Superior temporal gyrus (tissue), 1 donor: ENCODE measurements around the gene GSK3B.

Source experiments
- DNase-seq: peaks from one replicate; pipeline ENCODE4 v3.0.0-alpha.2; 2016; ENCODE audit errors: extremely low spot score

The GSK3B gene

GRCh38 chr3:120093911-120094775 lies at the start of gene GSK3B:
Gene GSK3B, minus strand, starts transcription at chr3:120094447. Its CDS starts 1,013 bp downstream, at chr3:120093434.
- no peak for DNase-seq

GRCh38 chr3:120143676-120144075 lies 49.4 kb upstream of the GSK3B start:
- no peak for DNase-seq

- no peak for DNase-seq
Observed at GRCh38 chr3:120142236-120142635, 48.0 kb upstream of the GSK3B start.

GRCh38 chr3:120140098-120140742 lies 46.0 kb upstream of the GSK3B start:
- DNase-seq, result no peak

DNA sequence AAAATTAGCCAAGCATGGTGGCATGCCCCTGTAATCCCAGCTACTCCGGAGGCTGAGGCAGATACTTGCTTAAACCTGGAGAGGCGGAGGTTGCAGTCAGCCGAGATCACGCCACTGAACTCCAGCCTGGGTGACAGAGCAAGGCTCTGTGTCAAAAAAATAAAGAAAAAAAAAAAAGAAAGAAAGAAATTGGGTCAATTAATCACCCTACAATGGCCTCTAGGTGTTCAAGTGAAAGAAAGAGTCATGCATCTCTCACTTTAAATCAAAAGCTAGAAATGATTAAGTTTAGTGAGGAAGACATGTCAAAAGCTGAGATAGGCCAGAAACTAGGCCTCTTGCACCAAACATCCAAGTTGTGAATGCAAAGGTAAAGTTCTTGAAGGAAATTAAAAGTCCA lies 44.9 kb upstream of the GSK3B start:
- DNase-seq, result no peak

- no peak for DNase-seq
Observed at GRCh38 chr3:120137548-120137947, 43.3 kb upstream of the GSK3B start.

- DNase-seq, result no peak
Observed at GRCh38 chr3:120130656-120131055, 36.4 kb upstream of the GSK3B start.

DNA sequence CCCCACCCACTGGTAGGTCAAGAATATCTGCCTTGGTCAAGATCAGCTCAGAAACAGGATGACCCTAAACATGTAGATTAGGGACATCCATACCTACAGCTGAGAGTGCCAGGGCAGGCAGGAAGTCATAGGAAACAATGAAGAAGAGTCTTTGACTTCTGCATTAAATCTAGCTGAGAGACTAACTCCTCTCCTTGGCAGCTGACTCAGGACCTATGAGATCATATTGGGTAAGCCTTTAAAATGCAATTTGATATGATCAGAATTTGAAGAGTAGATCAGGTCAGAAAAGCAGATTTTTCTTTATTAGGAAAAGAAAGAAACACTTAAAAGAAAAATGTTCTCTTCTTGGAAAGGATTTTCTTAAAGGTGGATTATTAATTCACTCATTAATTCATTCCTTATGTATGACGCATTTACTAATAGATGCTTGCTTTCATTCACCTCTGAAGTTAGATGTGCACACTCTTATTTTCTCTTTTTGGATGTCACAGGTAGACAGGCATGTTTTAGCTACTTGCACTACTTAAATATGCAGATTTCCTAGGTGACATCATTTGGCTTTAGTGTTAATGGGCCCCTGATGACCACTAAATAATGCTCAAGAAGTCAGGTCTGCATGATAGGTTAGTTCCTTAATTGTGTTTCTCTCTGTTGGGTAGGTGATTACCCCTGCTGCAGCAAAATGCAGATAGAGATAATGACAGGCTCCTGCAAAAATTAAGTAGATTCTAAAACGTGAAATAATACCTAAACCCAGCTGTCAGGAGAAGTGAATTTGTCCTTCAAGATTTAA lies 35.7 kb upstream of the GSK3B start:
- no peak for DNase-seq

DNA sequence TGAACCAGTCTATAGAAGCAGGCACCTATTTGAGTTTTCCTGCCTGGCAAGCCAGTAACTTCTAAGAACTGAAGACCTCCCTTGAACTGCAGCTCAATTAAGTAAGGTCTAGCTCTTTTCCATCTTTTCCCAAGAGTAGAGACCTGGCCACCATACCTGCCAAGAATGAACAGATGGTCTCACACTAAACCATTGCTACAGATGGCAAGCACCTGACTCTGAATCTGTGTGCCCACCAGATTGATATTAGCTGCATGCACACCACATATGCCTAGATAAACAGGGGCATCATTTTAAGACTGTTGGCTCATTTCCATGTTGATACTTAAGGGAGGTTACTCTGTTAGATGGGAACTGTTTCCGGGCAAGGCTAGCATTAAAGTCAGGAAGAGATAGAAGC lies 34.8 kb upstream of the GSK3B start:
- DNase-seq, result no peak

DNA sequence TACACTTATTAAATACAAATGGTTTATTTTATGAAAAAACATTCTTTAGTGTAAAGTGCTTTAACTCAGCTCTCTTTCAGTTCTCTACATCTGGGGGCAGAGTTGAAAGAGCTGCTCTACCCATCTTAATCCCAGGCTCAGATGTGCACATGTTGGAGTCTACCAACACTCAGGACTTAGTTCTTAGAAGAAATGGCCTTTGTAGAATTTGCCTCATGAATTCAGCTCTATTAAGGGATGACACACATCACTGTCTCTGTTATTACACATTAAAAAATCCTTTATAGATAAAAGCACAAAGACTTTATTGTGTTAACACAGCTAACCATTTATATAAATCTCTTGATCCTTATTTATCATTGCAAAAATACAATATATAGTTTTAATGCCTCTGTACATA lies 31.7 kb upstream of the GSK3B start:
- no peak for DNase-seq

GRCh38 chr3:120119846-120120510 lies 25.7 kb upstream of the GSK3B start:
- no peak for DNase-seq

GRCh38 chr3:120114981-120115380 lies 20.7 kb upstream of the GSK3B start:
- no peak for DNase-seq

GRCh38 chr3:120114376-120114775 lies 20.1 kb upstream of the GSK3B start:
- DNase-seq, result no peak

DNA sequence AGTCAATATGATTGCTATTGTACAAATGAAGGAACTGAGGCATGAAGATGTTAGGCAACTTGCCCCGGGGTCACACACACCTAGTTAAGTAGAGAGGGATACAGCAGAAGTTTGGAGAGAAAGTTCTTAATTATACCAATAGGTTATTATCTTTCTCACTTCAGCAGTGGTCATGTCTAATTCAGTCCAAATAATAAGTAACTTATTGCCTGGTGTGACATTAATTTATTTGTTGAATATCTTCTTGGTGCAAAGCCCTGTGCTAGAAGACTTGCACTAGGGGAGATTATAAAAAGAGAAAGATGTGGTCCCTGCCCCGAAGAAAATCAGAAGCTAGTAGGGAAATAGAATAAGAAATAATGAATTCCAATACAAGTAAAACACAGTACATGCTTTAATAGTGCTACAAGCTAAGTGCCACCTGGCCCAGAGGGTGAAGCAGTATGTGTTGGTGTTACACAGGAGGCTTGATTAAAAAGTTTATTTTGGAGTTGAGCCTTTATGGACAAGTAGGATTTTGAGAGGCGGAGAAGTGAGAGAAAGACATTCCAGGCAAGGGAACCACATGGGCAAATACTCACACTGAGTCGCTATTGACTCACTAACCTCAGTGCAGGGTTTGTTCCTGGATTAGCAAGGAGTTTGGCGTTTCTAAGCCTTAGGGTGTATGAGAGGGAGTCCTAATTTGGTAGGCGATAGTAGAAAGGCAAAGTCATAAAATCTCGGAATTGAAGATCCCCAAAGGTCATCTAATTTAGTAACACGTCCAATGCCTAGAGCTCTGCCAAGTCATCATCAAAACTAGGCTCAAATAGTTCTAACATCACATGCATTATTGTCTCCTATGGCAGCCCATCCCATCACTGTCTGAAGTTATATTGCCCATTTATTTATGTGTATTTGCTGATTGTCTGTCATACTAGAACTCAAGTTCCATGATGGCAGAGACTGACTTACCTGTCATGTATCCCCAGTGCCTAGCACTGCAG lies 19.2 kb upstream of the GSK3B start:
- no peak for DNase-seq

- no peak for DNase-seq
Observed at GRCh38 chr3:120111898-120112297, 17.7 kb upstream of the GSK3B start.

DNA sequence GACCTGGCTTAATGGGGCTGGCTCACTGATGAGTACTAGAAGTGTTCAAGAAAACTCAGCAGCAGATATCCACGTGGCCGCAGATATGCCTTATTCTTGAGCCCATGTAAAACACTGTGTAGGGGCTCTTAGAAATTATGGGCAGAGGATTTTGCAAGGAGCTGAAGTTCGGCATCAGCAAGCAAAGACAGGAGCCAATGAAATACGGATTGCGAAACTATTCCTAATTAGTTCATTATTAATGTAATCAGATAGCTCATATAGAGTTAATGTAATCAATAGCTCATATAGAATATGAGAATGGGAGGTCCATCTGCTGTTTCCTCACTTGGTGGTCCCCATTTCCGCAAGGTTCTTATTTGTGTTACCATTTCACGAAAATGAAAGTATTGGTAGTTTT lies 9.0 kb upstream of the GSK3B start:
- DNase-seq, result no peak

DNA sequence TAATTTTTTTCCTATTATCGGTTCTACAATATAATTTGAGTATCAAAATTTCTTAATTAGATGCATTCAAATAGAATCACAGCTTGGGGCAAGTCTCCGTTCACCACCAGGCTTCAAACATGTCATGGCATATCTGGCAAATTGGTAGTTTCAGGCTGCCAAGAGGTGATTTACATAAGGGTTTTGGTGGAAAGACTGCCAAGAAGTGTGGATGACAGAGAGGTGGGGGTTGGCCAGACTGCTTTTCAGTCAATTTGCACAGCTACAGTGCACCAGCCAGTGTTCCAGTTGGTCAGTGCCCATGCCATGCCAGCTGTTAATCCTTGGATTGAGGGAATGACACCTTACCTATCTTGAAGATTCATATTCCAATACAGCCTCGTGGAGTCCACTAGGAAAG lies 8.4 kb upstream of the GSK3B start:
- DNase-seq, result no peak

DNA sequence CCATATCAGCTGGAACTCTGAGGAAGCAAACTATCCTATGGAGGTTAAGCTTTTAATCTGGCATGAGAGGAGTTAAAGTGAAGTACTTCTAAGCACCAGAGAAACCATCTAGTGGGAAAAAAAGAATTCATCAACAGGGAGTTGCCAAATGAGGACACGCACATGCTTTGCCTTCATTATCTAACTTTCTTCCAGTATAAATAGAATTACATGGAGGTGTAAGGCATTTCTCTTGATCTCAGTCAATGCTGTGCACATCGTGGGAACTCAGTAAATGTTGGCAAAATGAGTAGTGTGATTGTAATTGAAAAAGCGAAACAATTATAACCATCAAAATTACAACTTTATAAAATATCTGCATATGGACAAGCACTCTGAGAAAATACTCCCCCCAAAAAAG lies 8.0 kb upstream of the GSK3B start:
- no peak for DNase-seq

- DNase-seq, result no peak
Observed at GRCh38 chr3:120101624-120102023, 7.4 kb upstream of the GSK3B start.

GRCh38 chr3:120100711-120101110 lies 6.5 kb upstream of the GSK3B start:
- DNase-seq, result no peak

GRCh38 chr3:120098710-120099109 lies 4.5 kb upstream of the GSK3B start:
- no peak for DNase-seq
